DMS79 (cell line): ENCODE data around the gene CHRD.

Experiments
- DNase-seq: peaks from one replicate; lab custom pipeline; 2025; lab: John Stamatoyannopoulos, UW

CHRD gene

DNA sequence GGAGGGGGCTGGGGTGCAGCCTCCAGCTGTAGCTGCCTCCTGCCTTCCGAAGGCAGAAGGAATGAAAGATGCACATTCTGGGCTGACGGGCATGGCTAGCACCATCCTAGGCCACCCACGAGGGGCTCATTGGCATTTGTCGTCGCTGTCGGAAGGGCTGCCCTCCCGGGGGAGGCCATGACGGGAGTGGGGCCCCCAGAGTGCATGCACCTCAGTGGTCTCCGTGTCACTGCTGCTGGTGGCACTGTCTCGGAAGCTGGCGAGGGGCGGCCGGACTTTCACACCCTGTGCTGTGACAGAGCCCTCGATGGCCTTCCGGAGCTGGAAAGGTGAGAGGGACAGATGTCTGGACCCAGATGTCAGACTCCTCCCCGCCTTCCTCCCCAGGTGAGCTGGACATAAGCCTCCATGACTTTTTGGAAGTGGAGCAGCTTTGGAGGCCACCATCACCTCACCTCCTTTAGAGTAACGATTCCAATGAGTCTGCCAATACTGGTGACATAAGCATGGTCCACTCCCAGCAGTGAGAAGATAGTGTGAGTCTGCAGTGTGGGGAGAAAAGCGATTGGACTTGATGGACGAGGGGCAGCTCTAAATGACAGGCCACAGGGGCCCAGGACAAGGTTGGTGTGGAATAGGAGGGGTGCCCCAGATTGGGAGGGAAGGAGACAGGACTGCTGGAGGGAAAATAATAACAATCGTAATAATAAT is 33.2 kb upstream of the CHRD start:
- DNase-seq = no peak

DNA sequence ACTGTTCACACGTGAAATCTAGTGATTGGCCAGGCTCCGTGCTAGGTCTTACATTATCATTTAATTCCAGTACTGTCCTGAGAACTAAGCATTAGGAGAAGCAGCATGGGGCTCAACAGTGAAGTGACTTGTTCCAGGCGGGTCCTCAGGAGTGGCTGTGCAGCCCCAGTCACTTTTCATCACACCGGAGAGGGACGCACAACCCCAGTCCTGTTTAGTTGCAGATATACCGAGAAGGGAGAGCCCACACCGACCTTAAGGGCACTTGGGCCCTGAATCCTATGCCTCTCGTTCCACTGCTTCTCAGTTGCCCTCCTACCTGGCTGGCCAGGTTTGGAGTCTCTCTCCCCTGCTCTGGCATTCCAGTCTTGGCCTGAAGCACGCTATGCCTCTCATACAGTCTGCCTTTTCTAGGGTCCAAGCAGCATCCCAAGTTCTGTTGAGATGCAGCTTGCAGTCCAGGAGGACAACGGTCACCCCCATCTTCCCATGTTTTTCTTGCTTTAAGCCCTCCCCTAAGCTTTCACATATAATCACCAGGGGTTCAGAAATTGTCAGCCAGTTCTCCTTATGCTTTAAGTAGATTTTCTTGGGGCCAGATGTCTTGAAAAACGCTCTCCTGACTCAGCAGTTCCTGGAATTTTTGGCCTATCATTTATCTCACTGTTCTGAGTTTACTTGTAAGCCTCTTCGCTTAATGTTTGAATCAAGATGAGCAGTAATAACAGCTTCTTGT is 32.4 kb upstream of the CHRD start:
- no peak for DNase-seq

DNA sequence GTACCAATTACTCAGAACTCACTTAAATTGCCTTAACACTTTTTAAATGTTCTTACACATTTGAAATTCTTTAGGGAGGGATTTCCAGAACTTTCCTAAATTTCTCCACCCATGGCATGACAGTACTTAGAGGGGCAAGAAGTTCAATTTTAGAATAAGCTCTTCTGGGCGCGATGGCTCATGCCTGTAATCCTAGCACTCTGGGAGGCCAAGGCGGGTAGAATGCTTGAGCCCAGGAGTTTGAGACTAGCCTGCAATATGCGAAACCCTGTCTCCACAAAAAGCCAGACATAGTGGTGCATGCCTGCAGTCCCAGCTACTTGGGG is 31.8 kb upstream of the CHRD start:
- DNase-seq = no peak

DNA sequence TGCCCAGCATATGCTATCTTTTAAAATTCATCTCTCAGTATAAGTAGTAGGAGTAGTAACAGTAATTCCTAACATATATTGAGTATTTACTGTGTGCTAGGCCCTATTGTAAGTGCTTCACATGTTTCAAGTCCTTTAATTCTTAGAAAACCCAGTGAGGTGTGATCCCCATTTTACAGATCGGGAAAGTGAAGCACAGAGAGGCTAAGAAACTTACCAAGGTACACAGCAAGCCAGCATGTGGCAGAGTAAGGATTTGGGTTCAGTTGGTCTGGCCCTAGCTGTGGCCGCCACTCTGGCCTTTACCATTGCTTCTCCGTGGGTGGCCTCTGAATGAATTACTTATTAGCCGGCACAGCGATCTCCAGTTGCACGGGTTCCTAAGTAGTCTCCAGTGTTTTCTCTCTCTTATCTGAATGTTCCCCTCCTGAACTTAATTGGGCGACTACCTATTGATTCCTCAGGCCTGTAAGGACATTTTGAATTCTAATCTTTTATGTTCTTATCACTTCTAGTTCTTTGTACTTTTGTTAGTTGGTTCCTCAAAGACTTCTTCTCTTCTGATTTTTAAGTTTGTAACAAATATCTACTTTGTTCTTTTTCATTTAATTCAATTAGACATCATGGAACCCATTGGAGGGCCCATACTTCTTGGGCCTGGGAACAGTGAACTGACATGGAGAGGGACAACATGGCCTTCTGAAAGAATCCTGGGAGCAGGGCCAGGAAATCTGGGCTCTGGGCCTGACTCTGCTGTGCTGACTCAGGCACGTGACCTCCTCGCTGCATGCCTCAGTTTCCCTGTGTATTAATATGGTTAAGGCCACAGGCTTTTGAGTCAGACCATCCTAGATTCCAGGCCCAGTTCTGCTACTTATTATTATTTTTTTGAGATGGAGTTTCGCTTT is 30.0 kb upstream of the CHRD start:
- DNase-seq = no peak

DNA sequence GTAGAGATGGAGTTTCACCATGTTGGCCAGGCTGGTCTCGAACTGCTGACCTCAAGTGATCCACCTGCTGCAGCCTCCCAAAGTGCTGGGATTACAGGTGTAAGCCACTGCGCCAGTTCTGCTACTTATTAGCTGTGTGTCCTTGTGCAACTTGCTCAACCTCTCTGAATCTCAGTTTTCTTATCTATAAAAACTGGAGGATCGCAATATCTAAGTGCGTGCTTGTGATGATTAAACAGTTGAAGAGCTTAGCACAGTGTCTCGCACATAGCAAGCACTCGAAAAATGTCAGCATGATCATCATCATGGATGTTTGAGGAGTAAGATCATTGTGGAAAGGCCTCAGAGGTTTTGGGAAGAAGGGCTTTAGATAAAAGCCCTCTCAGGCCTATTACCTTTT is 29.2 kb upstream of the CHRD start:
- no peak for DNase-seq

DNA sequence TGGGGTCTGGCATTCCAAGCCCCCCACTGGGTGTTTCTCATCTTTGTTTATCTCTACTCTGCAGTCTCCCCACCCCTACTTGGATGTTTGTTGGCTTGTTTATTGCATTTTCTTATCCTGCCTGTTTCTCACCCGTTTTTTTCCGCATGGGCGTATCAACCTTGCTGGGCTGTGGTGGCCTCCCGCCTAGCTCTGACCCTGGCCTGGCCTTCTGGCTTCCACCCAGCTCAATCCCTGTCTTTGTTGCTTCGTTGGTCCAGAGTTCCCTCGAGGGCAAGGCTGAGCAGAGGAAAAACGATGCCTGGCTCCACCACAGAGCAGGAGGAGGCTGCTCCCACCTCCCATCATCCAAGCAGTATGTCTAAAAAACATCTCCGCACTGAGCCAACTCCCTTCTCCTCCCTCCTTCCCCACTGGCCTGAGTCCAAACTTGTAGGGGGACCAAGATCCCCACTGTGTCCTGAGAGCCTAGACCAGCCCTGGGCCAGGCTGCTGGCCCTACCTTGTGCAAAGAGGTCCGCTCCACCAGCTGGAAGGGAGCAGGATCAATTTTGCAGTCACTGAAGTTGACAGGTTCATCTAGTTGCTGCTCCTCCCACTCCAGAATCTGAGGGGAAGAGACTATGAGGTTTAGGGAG is 28.2 kb upstream of the CHRD start:
- no peak for DNase-seq

GRCh38 chr3:184352149-184352785 is 27.6 kb upstream of the CHRD start:
- no peak for DNase-seq

DNA sequence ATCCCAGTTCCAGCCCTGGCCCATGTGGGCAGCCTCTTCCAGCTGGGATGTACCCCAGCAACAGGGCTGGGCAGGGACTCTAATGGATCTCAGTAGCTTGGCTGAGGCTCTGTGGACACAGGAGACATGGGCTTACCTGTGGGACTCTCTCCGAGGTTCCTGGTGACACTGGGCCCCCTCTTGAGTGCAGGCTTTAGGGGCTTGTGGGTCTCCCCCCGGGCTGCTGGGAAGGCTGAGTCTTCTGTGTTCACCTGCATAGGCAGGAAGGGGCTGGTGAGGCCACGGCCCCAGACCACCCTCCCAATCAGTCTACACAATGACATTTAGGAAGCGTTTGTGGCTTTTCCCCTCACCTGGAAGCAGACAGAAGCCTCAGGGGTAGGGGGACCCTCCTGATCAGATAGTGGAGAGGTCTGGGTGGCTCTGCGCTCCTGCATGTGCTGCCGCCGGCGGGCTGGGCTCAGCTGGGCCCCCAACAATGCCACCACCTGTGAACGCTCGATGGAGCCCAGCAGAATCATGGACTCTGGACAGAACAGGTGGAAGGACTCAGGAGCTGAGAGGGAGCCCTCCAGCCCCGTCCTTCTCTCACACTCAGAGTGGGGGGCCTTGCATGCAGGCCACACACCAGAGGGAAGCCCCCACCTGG is 26.8 kb upstream of the CHRD start:
- no peak for DNase-seq

- no peak for DNase-seq
These were observed 26.3 kb upstream of the CHRD start for GRCh38 chr3:184353546-184353941.

GRCh38 chr3:184354121-184354728 is 25.6 kb upstream of the CHRD start:
- no peak for DNase-seq

- DNase-seq = no peak
These were observed 25.1 kb upstream of the CHRD start for GRCh38 chr3:184354754-184355153.

DNA sequence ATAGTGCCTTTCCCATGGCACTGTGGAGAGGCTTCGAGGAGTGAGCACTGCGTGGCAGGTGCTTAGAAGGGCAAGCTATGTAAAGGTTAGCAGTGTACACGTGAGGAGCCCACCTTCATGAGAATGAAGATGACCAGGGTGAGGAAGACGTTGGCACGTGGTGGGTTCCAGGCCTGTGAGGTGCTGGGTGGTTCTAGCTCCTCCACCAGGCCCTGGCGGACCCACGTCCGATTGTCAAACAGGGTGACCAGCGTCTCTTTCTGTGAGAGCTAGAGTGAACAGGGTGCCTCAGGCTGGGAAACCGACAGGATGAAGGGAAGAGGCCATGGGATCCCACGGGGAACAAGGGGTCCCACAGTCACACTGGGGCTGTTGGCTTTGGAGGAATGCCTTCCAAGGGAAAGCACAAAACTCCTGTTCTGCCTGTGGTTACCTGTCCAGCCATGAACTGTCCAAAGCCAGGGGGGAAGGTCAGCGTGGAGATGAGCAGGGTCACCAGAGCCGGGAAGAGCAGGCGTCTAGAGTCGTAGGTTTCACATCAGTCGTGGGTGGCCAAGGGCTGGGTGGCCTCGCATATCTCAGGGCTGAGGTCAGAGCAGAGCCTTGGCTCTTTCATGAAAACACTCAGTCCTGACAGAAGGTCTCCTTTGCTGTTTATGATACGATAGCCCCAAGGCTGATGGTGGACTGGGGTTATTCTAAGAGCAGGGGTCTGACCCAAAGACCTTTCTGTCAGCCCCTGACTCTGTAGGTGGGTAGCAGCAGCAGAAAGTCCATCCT is 24.4 kb upstream of the CHRD start:
- DNase-seq = no peak

- DNase-seq = no peak
These were observed 22.4 kb upstream of the CHRD start for GRCh38 chr3:184357248-184358123.

DNA sequence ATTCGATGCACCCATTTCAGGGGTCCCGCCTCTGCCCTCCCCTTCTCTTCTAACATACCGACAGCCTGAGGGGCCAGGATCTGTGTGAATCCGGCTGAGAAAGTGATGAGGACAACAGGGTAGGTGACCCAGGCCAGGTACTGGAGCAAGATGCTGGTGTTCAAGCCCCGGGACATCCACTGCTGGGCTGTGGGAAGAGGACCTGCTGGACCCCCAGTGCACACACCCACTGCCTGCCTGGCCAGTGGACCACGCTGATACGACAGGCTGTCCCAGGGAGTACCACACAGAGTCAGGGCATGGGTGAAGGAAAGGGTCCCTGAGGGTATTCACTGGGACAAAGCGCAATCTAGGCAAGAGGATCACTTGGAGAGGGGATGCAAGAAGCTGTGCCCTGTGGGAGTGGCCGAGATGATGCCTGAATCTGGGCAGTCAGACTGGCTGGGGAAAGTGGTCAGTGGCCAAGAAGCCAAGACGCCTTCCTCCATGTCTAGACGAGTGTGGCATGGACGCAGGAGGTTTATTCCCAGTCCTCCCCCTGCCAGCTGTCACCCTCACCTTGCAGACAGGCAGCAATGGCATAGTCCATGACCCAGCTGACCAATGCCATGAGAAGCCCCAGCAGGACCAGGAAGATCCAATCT is 21.6 kb upstream of the CHRD start:
- no peak for DNase-seq

GRCh38 chr3:184358921-184359350 is 20.9 kb upstream of the CHRD start:
- no peak for DNase-seq

- no peak for DNase-seq
These were observed 20.2 kb upstream of the CHRD start for GRCh38 chr3:184359610-184360009.

DNA sequence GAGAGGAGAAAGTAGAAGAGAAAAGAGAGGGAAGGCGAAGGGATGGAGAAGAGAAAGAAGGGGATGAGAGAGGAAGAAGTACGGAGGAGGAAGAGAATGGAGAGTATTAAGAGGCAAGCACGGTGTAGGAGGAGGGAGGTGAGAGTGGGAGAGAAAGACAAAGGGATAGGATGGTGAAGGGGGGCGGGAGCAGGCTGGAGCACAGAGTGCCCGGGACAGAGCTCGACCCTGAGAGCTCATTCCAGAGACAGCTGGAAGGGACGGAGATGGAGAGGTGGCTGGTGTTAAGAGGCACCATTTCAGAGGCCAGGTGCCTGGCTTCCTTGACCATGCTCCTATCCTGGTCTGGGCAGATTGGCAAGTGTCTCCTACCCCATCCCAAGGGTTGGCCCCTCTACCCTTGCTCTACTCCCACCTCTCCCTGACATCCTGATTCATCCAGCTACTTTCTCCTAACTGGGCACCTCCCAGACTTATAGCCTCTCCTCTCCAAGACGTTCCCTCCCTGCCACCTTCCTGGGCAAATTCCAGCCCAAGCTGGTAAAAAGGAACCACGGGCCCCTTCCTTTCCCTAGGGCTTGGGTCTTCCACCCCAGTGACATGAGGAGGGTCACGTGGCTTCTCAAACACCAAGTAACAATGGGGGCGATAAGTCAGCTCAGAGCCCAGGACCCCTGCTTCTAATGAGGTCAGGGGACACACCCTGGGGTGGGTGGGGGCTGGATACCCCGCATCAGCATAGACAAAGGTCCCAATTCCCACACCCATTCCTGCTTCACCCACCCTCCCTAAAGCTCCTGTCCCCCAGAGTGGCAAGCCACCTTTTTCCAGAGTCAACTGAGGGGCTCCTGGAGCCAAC is 19.6 kb upstream of the CHRD start:
- no peak for DNase-seq
